Activated naive CD4-positive, alpha-beta T cell treated with anti-CD3 and anti-CD28 coated beads, Interleukin-2, amount 50 U/mL, for 24 hours (primary cell): ENCODE data around the gene ABCC6.

Experiments
- H3K27ac Mint-ChIP-seq: one replicate; pipeline ENCODE4 v1.8.0; 2021; ENCODE audit warnings: mild to moderate bottlenecking, mixed read lengths
- H3K27me3 Mint-ChIP-seq: one replicate; pipeline ENCODE4 v1.8.0; 2021; ENCODE audit warnings: mixed read lengths
- H3K36me3 Mint-ChIP-seq: one replicate; pipeline ENCODE4 v1.8.0; 2021; ENCODE audit warnings: mixed read lengths
- H3K4me1 Mint-ChIP-seq: one replicate; pipeline ENCODE4 v1.8.0; 2021; ENCODE audit warnings: mixed read lengths
- H3K4me3 Mint-ChIP-seq: one replicate; pipeline ENCODE4 v1.8.0; 2021; ENCODE audit warnings: mild to moderate bottlenecking, mixed read lengths
- H3K9me3 Mint-ChIP-seq: one replicate; pipeline ENCODE4 v1.8.0; 2021; ENCODE audit warnings: mixed read lengths

ABCC6 gene

DNA sequence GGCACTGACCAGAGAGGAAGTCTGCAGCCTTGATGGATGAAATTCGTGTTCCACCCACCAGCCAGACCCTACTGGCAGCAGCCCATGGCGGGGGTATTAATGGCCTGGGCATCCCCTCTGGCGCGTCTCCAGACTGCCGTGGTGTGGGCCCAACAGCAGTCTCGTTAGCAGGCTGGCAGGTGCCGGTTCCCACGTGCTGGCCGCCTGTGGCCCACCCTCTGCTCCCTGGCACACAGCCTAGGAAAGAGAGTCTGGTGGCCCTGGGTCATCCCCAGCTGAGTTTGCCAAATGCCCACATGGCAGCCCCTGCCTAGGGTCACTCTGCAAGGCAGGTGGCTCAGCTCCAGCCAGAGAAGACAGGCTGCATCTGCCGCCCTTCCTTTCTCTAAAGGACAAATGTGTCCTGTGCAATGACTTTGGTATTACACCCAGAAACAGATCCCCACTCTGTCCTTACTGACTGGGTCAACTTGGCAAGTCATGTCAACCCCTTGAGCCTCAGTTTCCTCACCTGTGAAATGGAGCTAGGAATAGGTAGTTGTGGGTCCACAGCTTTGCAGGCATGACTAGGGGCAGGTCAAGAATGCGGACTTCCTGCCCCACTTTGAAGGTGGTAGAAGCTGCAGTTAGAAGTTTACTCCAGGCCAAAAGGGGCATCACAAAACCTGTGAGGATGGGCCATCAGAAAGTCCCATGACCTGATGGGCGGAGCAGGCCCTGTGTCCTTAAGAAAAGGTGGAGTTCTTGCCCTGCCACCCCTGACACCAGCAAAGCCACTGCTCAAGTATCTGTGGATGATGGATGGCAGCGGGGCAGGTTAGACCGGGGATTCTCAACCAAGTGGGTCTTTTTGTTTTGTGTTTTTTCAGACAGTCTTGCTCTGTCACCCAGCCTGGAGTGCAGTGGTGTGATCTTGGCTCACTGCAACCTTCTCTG is 76.6 kb downstream of the ABCC6 start:
- Mint-ChIP-seq H3K4me3 (no peak overlapping the region), H3K9me3 (no peaks in the 10 kb centered on the region), H3K27ac (no peak overlapping the region), H3K36me3 (peaks cover 3% of the 10 kb centered on the region), H3K27me3 (no peaks in the 10 kb centered on the region), H3K4me1 (no peaks in the 10 kb centered on the region)

DNA sequence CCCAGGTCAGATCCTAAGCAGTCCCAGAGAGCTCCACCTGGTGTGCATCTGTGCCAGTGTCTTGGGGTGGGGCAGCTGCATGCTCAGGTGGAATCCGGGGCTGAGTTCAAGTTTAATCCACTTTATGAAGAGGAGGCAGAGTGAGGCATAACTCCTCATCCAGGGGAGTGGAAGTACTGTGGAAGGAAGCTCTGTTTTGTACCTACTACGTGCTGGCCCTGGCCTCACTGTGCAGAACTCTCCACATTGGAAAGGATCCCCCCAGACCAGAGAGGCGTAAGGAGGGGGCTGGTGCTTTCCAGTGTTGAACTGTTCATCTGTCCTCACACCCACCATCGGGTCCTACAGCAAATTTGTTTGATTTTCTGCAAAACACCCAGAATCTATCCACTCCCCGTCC is 78.0 kb downstream of the ABCC6 start:
- H3K4me1 Mint-ChIP-seq = no peaks in the 10 kb centered on the region
- H3K36me3 Mint-ChIP-seq = peaks cover 5% of the 10 kb centered on the region
- no peaks in the 10 kb centered on the region for H3K27me3 Mint-ChIP-seq
- no peak overlapping the region for H3K27ac Mint-ChIP-seq
- no peaks in the 10 kb centered on the region for H3K9me3 Mint-ChIP-seq
- no peak overlapping the region for H3K4me3 Mint-ChIP-seq

DNA sequence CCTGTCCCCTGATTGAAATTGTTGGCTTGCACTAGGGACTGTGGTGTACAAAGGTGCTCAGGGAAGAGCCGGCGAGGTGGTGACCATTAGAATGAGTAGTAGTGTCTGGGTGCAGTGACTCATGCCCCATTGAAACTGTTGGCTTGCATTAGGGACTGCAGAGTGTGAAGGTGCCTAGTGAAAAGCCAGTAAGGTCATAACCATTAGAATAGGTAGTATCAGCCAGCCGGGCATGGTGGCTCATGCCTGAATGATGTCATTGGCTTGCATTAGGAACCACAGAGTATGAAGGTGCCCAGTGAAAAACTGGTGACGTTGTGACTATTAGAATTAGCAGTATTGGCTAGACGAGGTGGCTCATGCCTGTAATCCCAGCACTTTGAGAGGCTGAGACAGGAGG is 78.9 kb downstream of the ABCC6 start:
- Mint-ChIP-seq H3K27ac (no peak overlapping the region), H3K27me3 (no peaks in the 10 kb centered on the region), H3K36me3 (peaks cover 9% of the 10 kb centered on the region), H3K4me3 (no peak overlapping the region), H3K9me3 (no peaks in the 10 kb centered on the region), H3K4me1 (no peaks in the 10 kb centered on the region)

DNA sequence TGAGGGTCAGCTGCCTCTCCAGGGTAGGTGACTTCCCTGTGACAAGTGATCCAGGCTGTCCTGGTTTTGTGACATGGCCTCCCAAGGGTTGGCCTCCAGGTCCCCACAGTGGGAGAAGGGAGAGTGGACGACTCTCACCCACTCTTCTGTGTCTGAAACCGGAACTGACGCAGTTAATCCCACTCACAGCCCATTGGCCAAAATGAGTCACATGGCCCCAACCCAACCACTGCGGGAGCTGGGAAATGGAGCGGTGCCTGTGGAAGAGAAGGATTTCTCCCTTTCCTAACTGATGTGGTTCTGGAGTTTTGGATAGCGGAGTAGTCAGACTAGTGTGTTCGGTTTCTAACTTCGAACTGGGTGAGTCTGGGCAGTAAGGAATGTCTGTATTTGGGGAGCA is 79.4 kb downstream of the ABCC6 start:
- H3K4me1 Mint-ChIP-seq = no peaks in the 10 kb centered on the region
- H3K36me3 Mint-ChIP-seq = peaks cover 10% of the 10 kb centered on the region

DNA sequence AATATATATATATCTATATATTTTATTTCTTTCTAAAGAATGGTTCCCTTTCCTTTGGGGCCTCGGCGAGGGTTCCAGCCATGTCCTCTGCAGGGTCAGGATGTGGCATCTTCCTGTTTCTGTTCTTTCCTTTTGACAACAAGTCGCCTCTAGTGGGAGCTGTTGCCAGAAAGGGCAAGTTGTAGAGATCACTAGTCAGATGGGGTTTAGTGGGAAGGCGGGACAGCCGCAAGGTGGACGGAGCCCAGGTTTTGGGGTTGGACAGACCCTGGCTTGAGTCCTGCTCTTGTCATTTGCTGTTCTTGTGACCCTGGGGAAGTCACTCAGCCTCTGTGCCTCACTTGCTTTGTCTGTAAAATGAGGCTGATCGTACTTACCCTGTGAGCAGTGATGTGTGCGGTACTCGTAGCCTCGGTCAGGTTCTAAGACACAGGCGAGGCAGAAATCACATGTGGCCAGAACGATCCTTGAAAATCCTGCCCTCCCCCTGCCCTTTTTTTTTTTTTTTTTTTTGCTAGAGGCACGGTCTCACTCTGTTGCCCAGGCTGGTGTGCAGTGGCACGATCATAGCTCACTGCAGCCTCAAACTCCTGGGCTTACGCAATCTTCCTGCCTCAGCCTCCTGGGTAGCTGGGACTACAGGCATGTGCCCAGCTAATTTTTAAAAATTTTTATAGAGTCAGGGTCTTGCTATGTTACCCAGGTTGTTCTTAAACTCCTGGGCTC is 80.1 kb downstream of the ABCC6 start:
- Mint-ChIP-seq H3K4me1 (no peaks in the 10 kb centered on the region), H3K9me3 (no peaks in the 10 kb centered on the region), H3K27ac (no peak overlapping the region), H3K4me3 (no peak overlapping the region), H3K27me3 (no peaks in the 10 kb centered on the region), H3K36me3 (peaks cover 12% of the 10 kb centered on the region)

More for the DNA sequence above, 79.4 kb downstream of the ABCC6 start:
- Mint-ChIP-seq H3K27me3 (no peaks in the 10 kb centered on the region), H3K9me3 (no peaks in the 10 kb centered on the region), H3K4me3 (no peak overlapping the region), H3K27ac (no peak overlapping the region)

DNA sequence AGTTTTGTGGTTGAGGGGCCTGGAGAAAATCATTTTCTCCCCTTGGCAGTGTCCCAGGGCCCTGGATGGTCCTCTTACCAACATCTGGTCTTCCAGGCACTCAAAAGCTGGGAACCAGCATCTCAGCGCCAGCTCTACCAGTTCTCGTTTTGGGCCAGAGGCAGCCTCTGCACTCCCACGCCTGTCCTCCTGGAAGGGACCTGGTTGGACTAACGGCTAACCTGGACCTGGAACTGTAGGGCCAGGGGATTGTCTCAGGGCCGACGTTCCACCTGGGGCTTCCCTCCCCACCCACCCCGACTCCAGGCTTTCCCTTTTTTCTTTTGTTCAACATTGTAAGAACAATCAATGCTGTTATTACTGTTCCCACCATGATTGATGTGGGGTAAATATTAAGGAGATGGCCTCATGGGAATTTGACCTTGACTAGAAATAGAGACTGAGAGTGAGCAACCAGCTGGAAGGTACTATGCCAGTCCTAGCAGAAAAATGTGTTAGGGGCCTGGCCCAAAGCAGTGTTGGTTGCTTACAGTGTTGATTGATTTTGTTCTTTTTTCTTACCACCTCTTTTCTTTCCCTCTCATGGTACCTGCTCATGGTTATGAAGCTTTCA is 81.4 kb downstream of the ABCC6 start:
- Mint-ChIP-seq H3K36me3 (peaks cover 12% of the 10 kb centered on the region), H3K27ac (no peak overlapping the region), H3K4me3 (no peak overlapping the region), H3K9me3 (no peaks in the 10 kb centered on the region), H3K4me1 (no peaks in the 10 kb centered on the region), H3K27me3 (no peaks in the 10 kb centered on the region)

DNA sequence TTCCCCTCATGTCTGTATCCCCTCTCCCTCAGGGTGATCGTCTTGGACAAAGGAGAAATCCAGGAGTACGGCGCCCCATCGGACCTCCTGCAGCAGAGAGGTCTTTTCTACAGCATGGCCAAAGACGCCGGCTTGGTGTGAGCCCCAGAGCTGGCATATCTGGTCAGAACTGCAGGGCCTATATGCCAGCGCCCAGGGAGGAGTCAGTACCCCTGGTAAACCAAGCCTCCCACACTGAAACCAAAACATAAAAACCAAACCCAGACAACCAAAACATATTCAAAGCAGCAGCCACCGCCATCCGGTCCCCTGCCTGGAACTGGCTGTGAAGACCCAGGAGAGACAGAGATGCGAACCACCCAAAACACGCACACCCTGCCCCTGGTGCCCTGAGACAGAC is 82.2 kb downstream of the ABCC6 start:
- no peaks in the 10 kb centered on the region for H3K9me3 Mint-ChIP-seq
- peaks cover 12% of the 10 kb centered on the region for H3K36me3 Mint-ChIP-seq
- H3K4me1 Mint-ChIP-seq = no peaks in the 10 kb centered on the region
- no peak overlapping the region for H3K27ac Mint-ChIP-seq
- no peaks in the 10 kb centered on the region for H3K27me3 Mint-ChIP-seq
- H3K4me3 Mint-ChIP-seq = no peak overlapping the region

DNA sequence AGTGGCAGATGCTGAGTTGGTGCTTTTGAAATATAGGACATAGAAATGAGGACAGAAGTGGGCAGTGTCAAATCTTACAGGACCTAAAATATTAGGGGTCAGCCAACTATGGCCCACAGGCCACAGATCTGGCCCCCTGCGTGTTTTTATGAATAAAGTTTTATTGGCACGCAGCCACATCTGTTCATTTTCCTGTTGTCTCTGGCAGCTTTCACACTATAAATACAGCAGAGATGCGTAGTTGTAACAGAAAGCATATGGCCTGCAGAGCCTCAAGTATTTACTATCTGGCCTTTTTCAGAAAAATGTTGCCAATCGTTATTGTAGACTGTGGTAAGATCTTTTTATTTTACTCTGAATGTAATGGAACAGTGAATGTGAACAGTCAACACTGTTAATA is 82.8 kb downstream of the ABCC6 start:
- no peak overlapping the region for H3K4me3 Mint-ChIP-seq

DNA sequence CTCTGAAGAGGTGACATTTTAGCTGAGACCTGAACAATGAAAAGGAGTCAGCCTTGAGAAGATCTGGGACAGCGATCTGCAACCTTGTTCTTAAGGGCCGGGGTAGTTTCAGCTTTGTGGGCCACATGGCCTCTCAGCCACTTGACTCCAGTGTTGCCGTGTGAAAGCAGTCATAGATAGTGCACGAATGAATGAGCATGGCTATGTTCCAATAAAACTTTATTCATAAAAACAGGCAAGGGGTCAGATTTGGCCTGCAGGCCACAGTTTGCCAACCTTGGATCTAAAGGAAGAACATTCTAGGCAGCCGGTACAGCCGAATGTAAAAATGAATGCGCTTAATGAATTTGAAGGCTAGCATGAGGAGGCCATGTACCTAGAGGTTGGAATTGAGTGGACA is 83.5 kb downstream of the ABCC6 start:
- H3K4me3 Mint-ChIP-seq = no peak overlapping the region

More for the DNA sequence above, 82.8 kb downstream of the ABCC6 start:
- Mint-ChIP-seq H3K36me3 (peaks cover 12% of the 10 kb centered on the region), H3K4me1 (no peaks in the 10 kb centered on the region), H3K27me3 (no peaks in the 10 kb centered on the region), H3K9me3 (no peaks in the 10 kb centered on the region), H3K27ac (no peak overlapping the region)

DNA sequence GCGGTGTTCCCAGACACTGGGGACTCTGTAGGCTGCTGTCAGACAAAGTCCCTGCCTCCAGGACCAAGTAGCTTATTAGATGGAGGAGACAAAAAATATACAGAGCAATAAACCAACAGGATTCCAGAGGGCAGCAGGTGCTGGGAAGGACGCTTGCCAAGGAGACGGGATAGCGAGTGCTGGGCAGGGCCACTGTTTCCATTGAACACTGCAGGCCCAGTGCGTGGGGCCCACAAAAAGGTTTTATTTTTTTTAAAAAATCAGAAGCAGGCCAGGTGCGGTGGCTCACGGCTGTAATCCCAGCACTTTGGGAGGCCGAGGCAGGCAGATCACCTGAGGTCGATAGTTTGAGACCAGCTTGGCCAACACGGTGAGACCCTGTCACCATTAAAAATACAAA is 84.2 kb downstream of the ABCC6 start:
- Mint-ChIP-seq H3K9me3 (no peaks in the 10 kb centered on the region), H3K4me1 (no peaks in the 10 kb centered on the region), H3K27me3 (no peaks in the 10 kb centered on the region), H3K4me3 (no peak overlapping the region), H3K27ac (no peak overlapping the region), H3K36me3 (peaks cover 17% of the 10 kb centered on the region)

More for the DNA sequence above, 83.5 kb downstream of the ABCC6 start:
- Mint-ChIP-seq H3K36me3 (peaks cover 16% of the 10 kb centered on the region), H3K9me3 (no peaks in the 10 kb centered on the region), H3K27ac (no peak overlapping the region), H3K27me3 (no peaks in the 10 kb centered on the region), H3K4me1 (no peaks in the 10 kb centered on the region)

DNA sequence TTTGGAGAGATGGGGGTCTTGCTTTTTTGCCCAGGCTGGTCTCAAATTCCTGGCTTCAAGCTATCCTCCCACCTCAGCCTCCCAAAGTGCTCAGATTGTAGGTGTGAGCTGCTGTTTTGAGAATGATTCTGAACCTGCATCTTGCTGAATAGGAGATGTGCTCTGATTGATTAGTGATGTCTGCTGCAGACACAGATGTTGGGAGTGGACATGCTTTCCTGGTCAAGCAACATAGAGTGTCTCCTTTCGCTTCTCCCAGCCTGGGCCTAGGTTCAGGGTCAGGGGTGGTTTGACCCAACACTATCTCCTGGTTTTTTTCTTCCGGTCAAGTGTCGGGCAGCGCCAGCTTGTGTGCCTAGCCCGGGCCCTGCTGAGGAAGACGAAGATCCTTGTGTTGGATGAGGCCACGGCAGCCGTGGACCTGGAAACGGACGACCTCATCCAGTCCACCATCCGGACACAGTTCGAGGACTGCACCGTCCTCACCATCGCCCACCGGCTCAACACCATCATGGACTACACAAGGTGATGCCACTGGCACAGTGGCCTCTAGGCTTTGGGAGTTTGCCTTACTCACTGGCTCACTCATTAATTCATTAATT is 85.2 kb downstream of the ABCC6 start:
- H3K27me3 Mint-ChIP-seq = no peaks in the 10 kb centered on the region
- H3K9me3 Mint-ChIP-seq = no peaks in the 10 kb centered on the region
- H3K4me3 Mint-ChIP-seq = no peak overlapping the region
- peaks cover 20% of the 10 kb centered on the region for H3K36me3 Mint-ChIP-seq
- no peak overlapping the region for H3K27ac Mint-ChIP-seq
- no peaks in the 10 kb centered on the region for H3K4me1 Mint-ChIP-seq

DNA sequence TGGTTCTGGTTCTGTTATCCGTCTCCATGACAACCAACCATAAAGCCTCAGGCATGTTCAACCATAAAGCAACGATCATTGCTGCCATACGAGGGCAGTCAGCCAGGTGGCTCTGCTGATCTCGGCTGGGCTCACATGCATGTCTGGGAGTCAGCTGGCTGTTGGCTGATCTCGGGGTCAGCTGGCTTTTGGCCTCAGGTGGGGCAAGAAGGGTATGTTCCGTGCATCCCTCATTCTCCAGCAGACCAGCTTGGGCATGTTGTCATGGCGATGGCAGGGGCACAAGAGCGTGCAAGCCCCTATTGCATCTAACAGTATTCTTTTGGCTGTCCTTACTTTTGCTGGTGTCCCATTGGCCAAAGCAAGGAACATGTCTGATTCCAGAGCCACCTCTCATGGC is 86.2 kb downstream of the ABCC6 start:
- no peak overlapping the region for H3K4me3 Mint-ChIP-seq
- H3K36me3 Mint-ChIP-seq = peaks cover 19% of the 10 kb centered on the region
- no peaks in the 10 kb centered on the region for H3K27me3 Mint-ChIP-seq

DNA sequence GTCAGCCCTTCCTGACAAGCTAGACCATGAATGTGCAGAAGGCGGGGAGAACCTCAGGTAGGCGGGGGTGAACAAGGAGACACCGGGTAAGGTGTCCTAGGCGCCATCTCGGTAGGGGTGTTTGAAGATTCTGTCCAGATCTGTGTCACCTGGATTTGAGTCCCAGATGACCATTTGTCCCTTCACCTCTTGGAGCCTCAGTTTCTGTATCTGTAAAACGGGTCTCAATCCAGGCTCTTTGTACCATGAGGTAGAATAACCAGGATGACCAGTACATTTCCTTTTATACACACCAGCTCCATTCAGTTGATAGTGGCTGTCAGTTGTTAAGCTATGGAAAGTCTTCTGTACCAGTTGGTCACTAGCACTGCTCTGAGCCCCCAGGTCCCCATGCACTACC is 86.7 kb downstream of the ABCC6 start:
- H3K36me3 Mint-ChIP-seq = peaks cover 19% of the 10 kb centered on the region

More for the DNA sequence above, 86.2 kb downstream of the ABCC6 start:
- Mint-ChIP-seq H3K9me3 (no peaks in the 10 kb centered on the region), H3K27ac (no peak overlapping the region), H3K4me1 (no peaks in the 10 kb centered on the region)

DNA sequence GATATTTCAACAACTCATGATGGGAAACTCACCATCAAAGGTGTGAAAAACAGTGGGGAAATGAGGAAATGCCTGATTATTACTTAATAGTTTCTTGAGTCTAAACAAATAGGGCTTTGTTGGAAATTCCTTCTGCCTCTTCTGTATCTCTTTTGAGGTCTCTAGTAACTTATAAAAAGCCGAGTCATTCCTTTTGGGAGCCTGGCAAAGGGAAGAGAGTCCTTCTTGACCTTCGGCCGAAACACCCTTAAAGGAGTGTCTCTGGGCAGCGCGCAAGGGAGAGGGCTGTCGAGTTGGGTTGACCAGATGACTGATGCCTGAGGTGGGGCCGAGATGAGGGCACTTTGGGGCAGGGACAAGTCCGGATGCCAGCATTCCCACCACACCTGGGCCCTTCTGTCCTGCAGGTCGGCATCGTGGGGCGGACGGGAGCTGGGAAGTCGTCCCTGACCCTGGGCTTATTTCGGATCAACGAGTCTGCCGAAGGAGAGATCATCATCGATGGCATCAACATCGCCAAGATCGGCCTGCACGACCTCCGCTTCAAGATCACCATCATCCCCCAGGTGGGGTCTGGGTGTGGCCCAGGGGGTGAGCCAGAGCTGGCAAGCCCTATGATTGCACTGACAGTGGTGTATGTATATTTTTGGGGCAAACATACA is 89.2 kb downstream of the ABCC6 start:
- Mint-ChIP-seq H3K27me3 (no peaks in the 10 kb centered on the region), H3K9me3 (no peaks in the 10 kb centered on the region), H3K36me3 (peaks cover 15% of the 10 kb centered on the region), H3K4me3 (no peak overlapping the region), H3K27ac (no peak overlapping the region), H3K4me1 (no peaks in the 10 kb centered on the region)

More for the DNA sequence above, 86.7 kb downstream of the ABCC6 start:
- Mint-ChIP-seq H3K9me3 (no peaks in the 10 kb centered on the region), H3K4me3 (no peak overlapping the region), H3K27me3 (no peaks in the 10 kb centered on the region), H3K4me1 (no peaks in the 10 kb centered on the region), H3K27ac (no peak overlapping the region)

DNA sequence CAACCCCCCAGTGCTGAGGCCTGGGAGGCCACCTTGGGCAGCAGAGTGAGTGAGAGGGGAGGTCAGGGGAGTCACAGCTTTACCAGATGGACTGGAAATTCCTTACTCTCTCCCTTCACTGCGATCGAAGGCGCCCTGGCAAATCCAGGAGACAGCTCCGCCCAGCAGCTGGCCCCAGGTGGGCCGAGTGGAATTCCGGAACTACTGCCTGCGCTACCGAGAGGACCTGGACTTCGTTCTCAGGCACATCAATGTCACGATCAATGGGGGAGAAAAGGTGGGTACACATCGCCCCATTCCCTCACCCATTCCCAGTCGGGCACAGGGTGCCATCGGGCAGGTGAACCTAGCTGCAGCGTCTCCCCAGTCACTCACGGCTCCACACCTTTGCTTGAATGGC is 91.6 kb downstream of the ABCC6 start:
- Mint-ChIP-seq H3K27me3 (no peaks in the 10 kb centered on the region), H3K4me1 (peaks cover 3% of the 10 kb centered on the region), H3K9me3 (no peaks in the 10 kb centered on the region), H3K27ac (no peak overlapping the region), H3K4me3 (no peak overlapping the region), H3K36me3 (peaks cover 13% of the 10 kb centered on the region)
